Inflammatory macrophage treated with lipopolysaccharide for 4 hours (primary cell): ENCODE results near the gene WDR45B.
A peak's percentile ranks its signal among the peaks of the same experiment; 100 is the strongest.

Experiments
- DNase-seq: peaks from one replicate; pipeline ENCODE4 v3.0.0-alpha.2; 2020

WDR45B gene

DNA sequence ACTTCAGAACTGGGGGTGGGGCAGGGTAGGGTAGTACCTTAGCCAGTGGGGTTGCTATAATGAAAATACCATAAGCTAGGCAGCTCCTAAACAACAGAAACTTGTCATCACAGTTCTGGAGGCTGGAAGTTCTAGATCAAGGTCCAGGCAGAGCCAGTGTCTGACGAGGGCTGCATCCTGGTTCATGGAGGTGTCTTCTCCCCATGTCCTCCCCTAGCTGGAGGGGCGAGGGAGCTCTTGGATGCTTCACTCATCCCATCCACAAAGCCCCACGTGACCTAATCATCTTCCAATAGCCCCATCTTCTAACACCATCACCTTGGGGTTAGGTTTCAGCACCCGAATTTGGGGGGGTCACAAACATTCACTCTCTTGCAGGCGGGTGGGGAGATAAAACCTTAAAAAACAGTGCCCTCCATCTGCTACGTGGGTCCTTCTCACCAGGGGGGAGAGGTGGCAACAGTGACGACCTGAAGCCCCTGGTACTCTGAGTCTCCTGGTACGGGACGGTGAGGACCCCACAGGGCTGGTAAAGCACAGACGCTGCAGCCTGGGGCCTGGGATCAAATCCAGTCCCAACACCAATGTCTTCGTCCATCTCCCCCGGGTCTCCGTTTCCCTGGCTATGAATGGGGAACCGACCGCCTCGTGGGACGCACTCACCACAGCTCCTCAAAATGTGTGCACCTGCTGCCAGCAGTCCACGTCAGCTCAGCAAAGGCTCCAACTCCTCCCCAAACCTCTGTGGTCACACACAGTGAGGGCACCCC is 27.4 kb upstream of the WDR45B start:
- no peak for DNase-seq

DNA sequence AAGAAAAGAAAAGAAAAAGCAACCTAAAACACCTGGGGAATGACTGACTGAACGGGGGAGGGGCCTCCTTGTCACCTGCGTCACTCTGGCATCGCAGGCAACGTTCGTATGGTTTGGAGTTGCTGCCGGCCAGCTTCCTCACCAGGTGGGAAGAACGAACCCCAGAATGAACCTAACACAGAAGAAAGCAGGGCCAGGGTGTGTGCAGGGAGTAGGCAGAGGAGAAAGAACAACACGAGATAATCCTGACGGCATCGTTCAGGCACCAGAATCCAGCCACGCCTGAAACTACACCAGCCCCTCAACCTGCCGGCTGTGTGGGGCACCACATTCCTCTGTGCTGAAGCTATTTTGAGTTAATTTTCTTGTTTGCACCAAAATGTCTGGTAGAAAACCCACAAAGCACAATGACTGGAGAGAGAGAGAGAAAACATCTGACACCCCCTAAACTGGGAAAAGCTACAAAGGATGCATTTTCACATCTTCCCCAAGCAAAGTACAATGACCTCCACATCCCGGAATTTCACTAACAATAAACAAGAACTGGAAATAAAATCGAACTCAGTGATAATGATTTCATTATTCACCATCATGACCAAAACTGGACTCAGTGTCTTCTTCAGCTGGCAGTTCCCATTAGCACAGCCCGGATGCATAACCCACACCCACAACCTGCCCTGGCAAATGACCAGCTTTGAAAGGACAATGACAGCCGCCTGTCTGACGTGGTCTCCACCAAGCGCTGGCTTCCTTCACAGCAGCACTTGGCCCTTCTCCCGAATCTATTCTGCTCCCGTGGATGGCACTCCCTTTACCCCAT is 26.6 kb upstream of the WDR45B start:
- no peak for DNase-seq

DNA sequence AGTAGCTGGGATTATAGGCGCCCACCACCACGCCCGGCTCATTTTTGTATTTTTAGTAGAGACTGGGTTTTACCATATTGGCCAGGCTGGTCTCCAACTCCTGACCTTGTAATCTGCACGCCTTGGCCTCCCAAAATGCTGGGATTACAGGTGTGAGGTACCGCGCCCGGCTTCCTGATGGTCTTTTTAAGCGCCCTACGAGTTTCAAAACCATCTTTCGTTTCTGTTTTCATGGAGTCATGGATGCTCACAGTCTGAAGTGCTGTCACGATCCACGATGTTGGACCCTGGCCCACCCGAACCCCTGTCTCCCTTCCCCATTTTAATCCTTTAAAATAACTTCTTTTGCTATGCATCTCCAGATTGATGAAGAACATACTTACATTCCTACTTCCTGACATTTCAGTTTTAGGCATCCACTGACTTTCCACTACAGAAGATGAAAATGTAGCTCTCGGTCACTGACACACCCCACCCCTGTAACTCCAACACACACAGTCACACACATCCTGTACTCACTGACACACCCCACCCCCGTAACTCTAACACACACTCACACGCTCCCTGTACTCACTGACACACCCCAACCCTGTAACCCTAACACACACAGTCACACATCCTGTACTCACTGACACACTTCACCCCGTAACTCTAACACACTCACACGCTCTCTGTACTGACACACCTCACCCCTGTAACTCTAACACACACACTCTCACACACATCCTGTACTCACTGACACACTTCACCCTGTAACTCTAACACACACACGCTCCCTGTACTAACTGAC is 22.6 kb upstream of the WDR45B start:
- DNase-seq = no peak

DNA sequence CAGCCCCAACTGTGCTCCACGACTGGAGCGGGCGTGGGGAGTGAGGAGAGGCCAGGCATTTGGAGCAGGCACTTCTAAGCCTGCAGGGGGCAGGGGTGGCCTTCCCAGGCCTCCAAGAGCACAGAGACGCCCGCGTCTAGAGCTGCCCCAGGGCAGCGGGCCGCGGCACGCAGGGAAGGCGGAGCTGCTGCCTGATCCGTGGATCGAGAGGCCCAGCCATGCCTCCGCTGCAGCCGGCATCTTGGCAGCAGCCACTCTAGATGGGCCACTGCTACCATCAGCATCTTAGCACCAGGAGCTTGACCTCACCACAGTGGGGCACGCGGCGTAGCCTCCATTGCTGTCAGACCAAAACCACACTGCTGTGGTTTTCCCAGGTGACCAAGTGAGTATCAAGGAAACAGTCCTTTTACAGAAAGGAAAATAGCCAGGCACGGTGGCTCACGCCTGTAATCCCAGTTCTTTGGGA is 20.4 kb upstream of the WDR45B start:
- DNase-seq = peak; percentile 80

- no peak for DNase-seq
Observed at GRCh38 chr17:82668024-82668630, 19.9 kb upstream of the WDR45B start.

- DNase-seq = no peak
Observed at GRCh38 chr17:82667668-82668000, 19.4 kb upstream of the WDR45B start.

- no peak for DNase-seq
Observed at GRCh38 chr17:82666931-82667667, 18.9 kb upstream of the WDR45B start.

GRCh38 chr17:82665891-82666290 is 17.6 kb upstream of the WDR45B start:
- no peak for DNase-seq

- DNase-seq = no peak
Observed at GRCh38 chr17:82665217-82665616, 17.0 kb upstream of the WDR45B start.

DNA sequence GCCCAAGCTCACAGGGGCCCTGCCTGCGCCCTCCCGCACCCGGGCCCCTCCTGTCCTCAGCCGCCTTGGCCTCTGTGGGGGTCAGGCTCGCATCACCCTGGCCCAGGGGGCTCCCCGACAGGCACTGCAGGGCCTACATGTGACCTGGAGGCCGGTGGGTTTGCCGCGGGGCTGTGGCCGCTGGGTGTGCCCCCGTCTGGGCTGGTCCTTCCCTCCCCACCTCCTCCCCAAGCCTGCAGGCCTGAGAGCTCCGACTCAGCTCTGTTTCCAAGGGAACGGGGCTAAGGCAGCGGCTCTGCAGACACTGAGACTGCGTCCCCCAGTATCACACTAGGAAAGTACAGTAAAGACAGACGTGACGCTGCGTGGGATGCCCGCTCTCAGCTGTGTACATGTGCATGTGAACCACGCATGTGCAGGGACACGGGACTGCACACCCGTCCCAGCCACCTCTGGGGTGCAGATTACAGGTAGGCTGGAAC is 16.5 kb upstream of the WDR45B start:
- no peak for DNase-seq

- no peak for DNase-seq
Observed at GRCh38 chr17:82664276-82664575, 16.0 kb upstream of the WDR45B start.

DNA sequence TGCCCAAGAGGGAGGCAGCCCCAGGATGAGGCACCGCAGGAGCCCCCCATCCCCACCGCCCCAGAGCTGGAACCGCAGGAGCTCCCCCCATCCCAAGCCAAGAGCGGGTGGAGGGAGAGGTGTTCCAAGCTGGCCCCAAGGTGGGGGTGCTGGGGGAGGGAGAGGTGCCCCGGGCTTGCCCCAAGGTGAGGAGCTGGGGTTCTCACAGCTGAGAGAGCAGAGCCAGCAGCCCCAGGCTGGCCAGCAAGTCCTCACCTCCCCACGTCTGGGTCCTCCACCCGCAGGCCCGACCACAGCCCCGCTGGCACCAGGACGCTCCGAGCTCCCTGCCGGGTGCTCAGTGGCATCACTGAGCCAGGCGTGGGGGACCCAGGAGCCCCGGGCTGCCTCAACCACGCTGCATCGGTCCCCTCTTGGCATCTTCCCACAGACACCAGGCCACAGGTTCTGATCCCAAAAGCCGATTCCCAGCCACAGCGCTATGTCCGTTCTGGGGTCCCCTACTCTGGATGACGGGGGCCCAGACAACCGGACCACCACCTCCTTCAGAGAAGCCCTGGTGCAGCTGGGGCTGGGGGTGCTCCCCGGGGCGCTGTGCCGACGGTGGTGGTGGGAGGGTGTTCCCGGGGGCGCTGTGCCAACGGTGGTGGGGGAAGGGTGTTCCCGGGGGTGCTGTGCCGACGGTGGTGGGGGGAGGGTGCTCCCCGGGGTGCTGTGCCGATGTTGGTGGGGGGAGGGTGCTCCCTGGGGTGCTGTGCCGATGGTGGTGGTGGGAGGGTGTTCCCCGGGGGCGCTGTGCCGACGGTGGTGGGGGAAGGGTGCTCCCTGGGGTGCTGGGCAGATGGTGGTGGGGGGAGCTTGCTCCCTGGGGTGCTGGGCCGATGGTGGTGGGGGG is 15.4 kb upstream of the WDR45B start:
- DNase-seq = no peak

- no peak for DNase-seq
Observed at GRCh38 chr17:82662711-82663261, 14.5 kb upstream of the WDR45B start.

GRCh38 chr17:82661717-82662683 is 13.8 kb upstream of the WDR45B start:
- no peak for DNase-seq

DNA sequence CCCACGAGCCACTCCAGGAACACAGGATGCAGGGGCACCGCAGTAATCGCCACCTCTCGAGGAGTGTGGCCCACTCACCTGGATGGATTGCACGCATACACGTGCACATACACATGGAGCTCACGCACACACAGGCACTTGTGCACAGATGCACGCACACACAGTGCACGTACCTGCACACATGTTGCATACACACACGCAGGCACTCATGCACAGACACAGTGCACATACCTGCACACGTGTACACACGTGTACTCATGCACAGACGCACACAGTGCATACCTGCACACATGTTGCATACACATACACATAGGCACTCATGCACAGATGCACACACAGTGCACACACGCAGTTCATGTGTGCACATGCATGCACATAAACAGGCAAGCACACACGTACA is 11.6 kb upstream of the WDR45B start:
- DNase-seq = no peak

DNA sequence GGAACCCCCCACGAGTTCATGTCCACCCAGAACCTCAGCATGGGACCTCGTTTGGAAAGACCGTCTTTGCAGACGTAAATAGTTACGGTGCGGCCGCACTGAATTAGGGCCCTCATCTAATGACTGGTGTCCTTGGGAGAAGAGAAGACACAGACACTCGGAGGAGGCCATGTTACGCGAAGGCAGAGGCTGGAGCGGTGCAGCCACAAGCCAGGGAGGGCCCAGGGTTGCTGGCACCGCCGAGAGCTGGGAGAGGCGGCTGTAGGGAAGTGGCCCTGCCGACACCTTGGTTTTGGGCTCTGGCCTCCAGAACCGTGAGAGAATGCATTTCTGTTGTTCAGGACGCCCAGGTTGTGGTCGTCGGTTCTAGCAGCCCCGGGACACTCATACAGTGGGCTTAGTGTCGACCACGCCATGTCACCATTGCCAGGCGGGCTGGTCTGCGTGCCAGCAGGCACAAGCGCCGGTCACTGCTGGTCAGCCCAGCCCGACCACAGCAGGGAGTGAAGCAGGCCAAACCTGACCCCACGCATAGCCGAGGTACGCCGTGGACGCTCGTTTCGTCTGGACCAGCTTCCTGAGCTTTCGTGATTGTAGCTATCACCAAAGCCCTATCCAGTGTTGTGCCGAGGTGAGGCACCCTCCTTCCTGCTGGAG is 10.7 kb upstream of the WDR45B start:
- no peak for DNase-seq

- DNase-seq = no peak
Observed at GRCh38 chr17:82658331-82658730, 10.1 kb upstream of the WDR45B start.

DNA sequence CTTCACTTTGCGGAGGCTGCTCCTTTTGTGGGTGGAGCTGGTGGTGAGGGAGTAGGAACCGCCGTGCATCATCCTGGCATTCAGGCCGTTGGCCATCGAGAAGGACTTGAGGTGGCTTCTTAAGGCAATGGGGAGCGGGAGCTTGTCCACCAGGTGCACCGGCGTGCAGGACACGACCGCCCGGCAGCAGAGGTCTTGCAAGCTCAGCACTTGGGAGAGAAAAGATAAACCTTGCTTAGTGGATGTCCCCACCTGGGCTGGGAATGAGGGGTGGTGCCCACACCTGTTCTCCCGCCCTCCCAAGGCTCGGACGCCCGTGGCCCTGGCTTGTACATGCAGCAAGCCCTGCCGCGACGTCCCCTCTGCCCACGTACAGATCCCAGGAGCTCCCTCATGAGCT is 9.7 kb upstream of the WDR45B start:
- DNase-seq = no peak

DNA sequence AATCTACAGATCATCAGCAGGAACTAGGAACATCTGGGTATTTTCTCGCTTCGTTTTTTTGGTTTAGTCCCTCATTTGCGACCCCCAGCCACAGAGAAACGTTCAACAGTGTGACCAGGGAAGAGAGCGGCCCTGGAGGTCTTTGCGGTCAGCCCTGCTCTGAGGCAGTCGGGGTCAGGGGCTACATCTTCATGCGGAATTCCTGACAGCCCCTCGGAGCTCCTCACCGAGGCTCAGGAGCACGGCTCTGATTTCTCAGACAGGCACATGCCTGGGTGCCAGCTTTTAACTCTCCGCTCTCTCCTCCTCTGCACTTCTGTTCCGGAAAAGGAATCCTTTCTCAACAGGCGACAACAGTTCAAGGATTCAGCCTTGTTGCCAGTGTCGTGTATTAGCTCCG is 8.0 kb upstream of the WDR45B start:
- no peak for DNase-seq
